HCT116 (cell line): Measurements from ENCODE around the gene CEND1. TPM values are rescaled to one million over a fixed set of nuclear protein-coding genes. Genes with fewer than 3 reads are reported as not detected.

Source experiments
- ATAC-seq: fragments of 200-7000 bp; cut with Tn5 transposase; 2 replicates; pipeline ENCODE4 v1.9.1; 2020; ENCODE audit warnings: mild to moderate bottlenecking, moderate library complexity
- BruUV-seq: library from RNA; stranded (reverse); fragments of 400-500 nt; replicated peaks from 2 replicates; lab custom pipeline; 2021; lab: Mats Ljungman, UMichigan
- CTCF ChIA-PET: fragments of 300-600 bp; sonication (Branson Sonifier 250); formaldehyde crosslinking; loops from one replicate; lab custom pipeline; 2021; ENCODE audit warnings: antibody characterized with exemption; lab: Charles Lee
- POLR2A ChIA-PET: fragments of 300-600, 350-600 bp; sonication (Branson Sonifier 250); formaldehyde crosslinking; loops from one replicate; lab custom pipeline; 2021; ENCODE audit warnings: antibody characterized with exemption; lab: Charles Lee
- RAD21 ChIA-PET, 2 experiments: fragments of 300-600 bp; sonication (Branson Sonifier 250); formaldehyde crosslinking; loops; one replicate each; lab custom pipeline; 2023; ENCODE audit warnings: low total read pairs in 2 of 2; ENCODE audit not compliant: uncharacterized antibody in 2 of 2, unreplicated experiment in 2 of 2, low non-redundant PET in 1 of 2; lab: Charles Lee
- DNase-seq: peaks from one replicate; pipeline ENCODE4 v3.0.0-alpha.2; 2010; ENCODE audit warnings: low read depth, low spot score
- H2AFZ ChIP-seq: fragments of 200-600 bp; shearing (Covaris generic), sonication (generic); 2 replicates; pipeline ENCODE4 v1.6.1; 2017; ENCODE audit warnings: low read depth, mixed run types, mixed read lengths, antibody characterized with exemption, low read length; ENCODE audit not compliant: poor library complexity, severe bottlenecking
- H3K27ac ChIP-seq: 2 replicates; pipeline ENCODE4 v1.5.1; 2012; ENCODE audit warnings: low read depth, low read length
- H3K27me3 ChIP-seq: fragments of 200-600 bp; sonication (generic); 2 replicates; pipeline ENCODE4 v1.6.1; 2016; ENCODE audit warnings: mixed run types, low read length, mixed read lengths; ENCODE audit not compliant: insufficient read depth
- H3K36me3 ChIP-seq, 2 experiments: fragments of 200-500 bp in 1 of 2; fragments of 200-600 bp in 1 of 2; sonication (Bioruptor generic) in 1 of 2; sonication (generic) in 1 of 2; 2 replicates each; pipeline versions ENCODE4 v1.5.1 to v1.6.1; 2014 to 2016; ENCODE audit warnings: low read length in 2 of 2, inconsistent platforms in 1 of 2, mixed read lengths in 1 of 2, mixed run types in 1 of 2; ENCODE audit not compliant: insufficient read depth in 2 of 2, control insufficient read depth in 1 of 2
- H3K4me1 ChIP-seq, 2 experiments: fragments of 200-600 bp in 1 of 2; sonication (generic) in 1 of 2; 2 replicates each; pipeline versions ENCODE4 v1.5.1 to v1.6.1; 2012 to 2017; ENCODE audit warnings: low read length in 2 of 2, inconsistent platforms in 1 of 2, mild to moderate bottlenecking in 1 of 2, mixed read lengths in 1 of 2, mixed run types in 1 of 2, moderate library complexity in 1 of 2; ENCODE audit not compliant: insufficient read depth in 2 of 2, control insufficient read depth in 1 of 2
- H3K4me2 ChIP-seq: fragments of 200-600 bp; sonication (generic); 2 replicates; pipeline ENCODE4 v1.6.1; 2017; ENCODE audit warnings: mixed run types, low read length, mixed read lengths
- H3K4me3 ChIP-seq, 2 experiments: fragments of 200-600 bp in 1 of 2; sonication (generic) in 1 of 2; replicated peaks in 1 of 2; 2 replicates each; pipeline ENCODE4 v1.5.1; 2011 to 2016; ENCODE audit warnings: low read length in 2 of 2, control low read depth in 1 of 2, low read depth in 1 of 2, mild to moderate bottlenecking in 1 of 2, mixed read lengths in 1 of 2, mixed run types in 1 of 2
- H3K79me2 ChIP-seq: fragments of 200-600 bp; sonication (generic); 2 replicates; pipeline ENCODE4 v1.6.1; 2017; ENCODE audit warnings: mild to moderate bottlenecking, mixed run types, low read length, moderate library complexity, mixed read lengths; ENCODE audit not compliant: insufficient read depth
- H3K9ac ChIP-seq: fragments of 200-600 bp; sonication (generic); 2 replicates; pipeline ENCODE4 v1.6.1; 2016; ENCODE audit warnings: low read length, mixed read lengths
- H3K9me2 ChIP-seq: fragments of 200-600 bp; sonication (generic), shearing (Covaris generic); 2 replicates; pipeline ENCODE4 v1.6.1; 2017; ENCODE audit warnings: mixed run types, mild to moderate bottlenecking, moderate library complexity; ENCODE audit not compliant: insufficient read depth
- H3K9me3 ChIP-seq, 2 experiments: fragments of 200-500 bp in 1 of 2; fragments of 200-600 bp in 1 of 2; sonication (Bioruptor generic) in 1 of 2; sonication (generic) in 1 of 2; 2 replicates each; pipeline ENCODE4 v1.6.1; 2014 to 2017; ENCODE audit warnings: low read length in 2 of 2, mixed read lengths in 2 of 2, inconsistent platforms in 1 of 2, low read depth in 1 of 2, mild to moderate bottlenecking in 1 of 2, mixed run types in 1 of 2, moderate library complexity in 1 of 2; ENCODE audit not compliant: control insufficient read depth in 1 of 2, insufficient read depth in 1 of 2
- H4K20me1 ChIP-seq: fragments of 200-600 bp; sonication (generic), shearing (Covaris generic); 2 replicates; pipeline ENCODE4 v1.6.1; 2017; ENCODE audit warnings: mixed run types, mild to moderate bottlenecking, moderate library complexity; ENCODE audit not compliant: insufficient read depth
- ATF3 ChIP-seq: IDR thresholded peaks from 2 replicates; pipeline ENCODE4 v1.6.1; 2012
- CBX3 ChIP-seq: IDR thresholded peaks from 2 replicates; pipeline ENCODE4 v1.6.1; 2012; ENCODE audit warnings: low read depth
- EGR1 ChIP-seq: IDR thresholded peaks from 2 replicates; pipeline ENCODE4 v1.6.1; 2012; ENCODE audit warnings: low read depth
- EZH2 ChIP-seq: fragments of 200-600 bp; sonication (generic); IDR thresholded peaks from 2 replicates; pipeline ENCODE4 v1.6.1; 2017; ENCODE audit warnings: antibody characterized with exemption, mixed run types
- FOSL1 ChIP-seq: IDR thresholded peaks from 2 replicates; pipeline ENCODE4 v1.6.1; 2012; ENCODE audit warnings: low read depth
- POLR2A ChIP-seq: IDR thresholded peaks from 2 replicates; pipeline ENCODE4 v1.7.0; 2011; ENCODE audit warnings: borderline replicate concordance; ENCODE audit not compliant: insufficient read depth, insufficient read length; ENCODE audit errors: extremely low read depth
- POLR2AphosphoS5 ChIP-seq: IDR thresholded peaks from 2 replicates; pipeline ENCODE4 v1.6.1; 2011; ENCODE audit warnings: mild to moderate bottlenecking, low read depth, low read length, moderate library complexity
- REST ChIP-seq: IDR thresholded peaks from 2 replicates; pipeline ENCODE4 v1.6.1; 2012; ENCODE audit warnings: low read depth
- SIN3A ChIP-seq: IDR thresholded peaks from 2 replicates; pipeline ENCODE4 v1.6.1; 2012; ENCODE audit warnings: low read depth
- SRF ChIP-seq: IDR thresholded peaks from 2 replicates; pipeline ENCODE4 v1.6.1; 2012; ENCODE audit warnings: low read depth
- TCF7L2 ChIP-seq: IDR thresholded peaks from 2 replicates; pipeline ENCODE4 v1.7.0; 2011; ENCODE audit warnings: borderline replicate concordance, inconsistent platforms; ENCODE audit not compliant: insufficient read depth, insufficient read length; ENCODE audit errors: extremely low read depth
- ZFX ChIP-seq: fragments of 450-650 bp; IDR thresholded peaks from 2 replicates; pipeline ENCODE4 v1.6.1; 2017
- ZNF274 ChIP-seq: fragments of 200-500 bp; sonication (Bioruptor generic); IDR thresholded peaks from 2 replicates; pipeline ENCODE4 v1.6.1; 2014; ENCODE audit warnings: mild to moderate bottlenecking, low read depth, low read length, inconsistent platforms
- intact Hi-C: fragments of 100-400 bp; cut with micrococcal nuclease; formaldehyde crosslinking; loops from 2 replicates; pipeline ENCODE4 v1.10.0; 2022
- total RNA-seq: library from RNA; stranded (reverse); gene quantifications from one replicate; pipeline ENCODE4 v1.2.1, GENCODE V29; 2021; ENCODE audit not compliant: unreplicated experiment

CEND1 gene
- total RNA-seq, 1 experiment from 2014 or later, result 0.27 TPM

GRCh38 chr11:820655-821511 is 31.0 kb upstream of the CEND1 start:
- TF ChIP-seq TCF7L2, result no peak
- no peak for TF ChIP-seq ATF3
- Histone ChIP-seq H3K4me2 (peak overlapping the region; percentile 81), H4K20me1 (no peaks in the 10 kb centered on the region), H3K4me1 (peaks cover 34 to 48% of the 10 kb centered on the region in 2 experiments), H3K9ac (peak overlapping the region; percentile 90), H3K9me2 (no peaks in the 10 kb centered on the region), H3K79me2 (peaks cover 22% of the 10 kb centered on the region), H3K27me3 (no peaks in the 10 kb centered on the region), H3K36me3 (no peaks in the 10 kb centered on the region), H3K4me3 (peak overlapping the region; percentile 65 to 77), H3K9me3 (no peaks in the 10 kb centered on the region), H3K27ac (peak overlapping the region; percentile 44), H2AFZ (no peak overlapping the region)
- intact Hi-C loops, result no loop called here
- ATAC-seq (peak; percentile 27), DNase-seq (no peak)
- CTCF ChIA-PET, result no interaction called here
- POLR2A ChIA-PET, result interaction anchor here (0.8 to 2.7 kb wide), 9 partner anchors 7 to 25 kb away, joined by 3 to 45 read pairs (median 9); partner anchors contain the start of genes CD151, CRACR2B and RPLP2
- BruUV-seq, result no TSS peak
- RAD21 ChIA-PET, result no interaction called here

GRCh38 chr11:819943-820649 is 30.2 kb upstream of the CEND1 start:
- ChIA-PET POLR2A (interaction anchor here (0.5 to 2.7 kb wide), 16 partner anchors 8 to 235 kb away, joined by 3 to 45 read pairs (median 6); partner anchors contain the start of genes CD151, CRACR2B, POLR2L and RPLP2), RAD21 (no interaction called here), CTCF (interaction anchor here (1.2 to 1.4 kb wide), 2 partner anchors 11 to 24 kb away, joined by 3 read pairs; partner anchors contain the start of gene RPLP2)
- Histone ChIP-seq H3K4me3 (peak overlapping the region; percentile 65 to 77), H3K79me2 (peaks cover 22% of the 10 kb centered on the region), H4K20me1 (no peaks in the 10 kb centered on the region), H3K9me3 (no peaks in the 10 kb centered on the region), H3K4me2 (peak overlapping the region; percentile 81), H3K9ac (peak overlapping the region; percentile 90), H3K27ac (peak overlapping the region; percentile 81), H2AFZ (no peak overlapping the region), H3K4me1 (peaks cover 26 to 43% of the 10 kb centered on the region in 2 experiments), H3K9me2 (no peaks in the 10 kb centered on the region), H3K36me3 (no peaks in the 10 kb centered on the region), H3K27me3 (no peaks in the 10 kb centered on the region)
- intact Hi-C loops, result no loop called here
- DNase-seq, result peak; percentile 85
- TSS peak; percentile 76 for BruUV-seq
- ATAC-seq, result peak; percentile 71
- TF ChIP-seq EZH2 (no peak), EGR1 (no peak), SRF (no peak), ZFX (0 out of 2 replicates have a peak, but pooled peaks have one; percentile 25), ATF3 (no peak), POLR2AphosphoS5 (peak; percentile 39; the same call in 1 of the 2 replicates), CBX3 (no peak), FOSL1 (no peak), ZNF274 (no peak), SIN3A (no peak), POLR2A (no peak), REST (no peak)
